ENCODE data around the gene NOG.

DNA sequence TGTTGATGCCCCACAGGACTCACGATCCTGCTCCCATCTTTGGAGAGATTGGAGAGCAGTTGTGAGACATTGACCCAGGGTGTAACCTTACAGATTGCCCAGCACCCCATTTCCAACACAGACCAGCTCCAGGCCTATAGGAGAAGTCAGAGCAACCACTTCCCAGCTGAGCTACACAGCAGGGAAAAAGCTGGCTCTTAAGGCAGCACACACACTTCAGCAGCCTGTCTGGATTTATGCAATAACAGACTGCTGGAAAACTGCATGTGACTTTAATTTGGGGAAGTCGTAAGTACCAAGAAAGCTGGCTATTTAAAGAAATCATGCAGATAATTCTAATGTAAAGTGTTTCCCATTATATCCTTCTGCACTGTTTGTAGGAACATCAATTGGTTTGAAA is 30.8 kb downstream of the NOG start:
- TF ChIP-seq CTCF (IDR thresholded peaks at IDR 0.05): no peak
- TF ChIP-seq SIN3A (IDR thresholded peaks at IDR 0.05; ENCODE audit: borderline replicate concordance, insufficient read depth, low read depth, low read length): no peak
- TF ChIP-seq POLR2AphosphoS5 (IDR thresholded peaks at IDR 0.05; ENCODE audit: low read depth, low read length): no peak

Data from Panc1 (cell line).